Measurements from ENCODE around the gene TOLLIP.

Gene TOLLIP

GRCh38 chr11:1292018-1292643 is 17.3 kb downstream of the TOLLIP start:
- Histone ChIP-seq H3K4me3 (ENCODE audit: low read depth, low read length) (no peak overlapping the region), H3K27ac (ENCODE audit: extremely low read depth, low read depth, low read length) (no peak overlapping the region), H3K9me3 (ENCODE audit: control insufficient read depth, insufficient read depth, low read depth, low read length) (no peaks in the 10 kb centered on the region), H3K36me3 (ENCODE audit: control insufficient read depth in 2 of 2, insufficient read depth in 1 of 2, low read length in 2 of 2) (peaks cover 0 to 73% of the 10 kb centered on the region in 2 experiments; a peak in 1 of 3 replicates), H3K4me1 (ENCODE audit: control insufficient read depth, insufficient read depth, low read length) (no peaks in the 10 kb centered on the region)
- ChIA-PET POLR2A (no interaction called here), CTCF (no interaction called here)
- no peak for TF ChIP-seq ZXDB (tag by site-specific recombination; IDR thresholded peaks at IDR 0.05)
- TF ChIP-seq ZNF596 (tag by site-specific recombination; IDR thresholded peaks at IDR 0.05), result no peak
- no peak for TF ChIP-seq KLF16 (tag by site-specific recombination; IDR thresholded peaks at IDR 0.05)
- no peak for TF ChIP-seq GLIS1 (tag by site-specific recombination; IDR thresholded peaks at IDR 0.05)
- TF ChIP-seq ZNF768 (tag by site-specific recombination; IDR thresholded peaks at IDR 0.05), result no peak
- TF ChIP-seq ZNF48 (tag by site-specific recombination; IDR thresholded peaks at IDR 0.05), result no peak
- no peak for TF ChIP-seq ZBTB26 (tag by site-specific recombination; optimal IDR thresholded peaks at IDR 0.05)
- no peak for TF ChIP-seq ZNF777 (tag by site-specific recombination; IDR thresholded peaks at IDR 0.05; ENCODE audit: borderline replicate concordance)
- TF ChIP-seq ZBTB11 (tag by site-specific recombination; conservative IDR thresholded peaks at IDR 0.05; ENCODE audit: low read depth), result no peak
- no peak for TF ChIP-seq HOXA7 (CRISPR knock-in tag; IDR thresholded peaks at IDR 0.05; ENCODE audit: borderline replicate concordance)
- TF ChIP-seq ZNF560 (tag by site-specific recombination; IDR thresholded peaks at IDR 0.05; ENCODE audit: borderline replicate concordance), result no peak
- TF ChIP-seq ZBTB49 (tag by site-specific recombination; IDR thresholded peaks at IDR 0.05; ENCODE audit: low read depth), result no peak

GRCh38 chr11:1291295-1292017 is 18.0 kb downstream of the TOLLIP start:
- H3K36me3 ChIP-seq (ENCODE audit: control insufficient read depth in 2 of 2, insufficient read depth in 1 of 2, low read length in 2 of 2), result peaks cover 0 to 76% of the 10 kb centered on the region in 2 experiments; a peak in 1 of 3 replicates
- CTCF ChIA-PET, result no interaction called here

More at GRCh38 chr11:1291295-1292017, 18.0 kb downstream of the TOLLIP start:
- H3K4me3 ChIP-seq (ENCODE audit: low read depth, low read length), result no peak overlapping the region
- POLR2A ChIA-PET, result no interaction called here
- TF ChIP-seq ZNF341 (tag by site-specific recombination; IDR thresholded peaks at IDR 0.05; ENCODE audit: low read depth), result no peak
- TF ChIP-seq ZNF391 (tag by site-specific recombination; IDR thresholded peaks at IDR 0.05; ENCODE audit: borderline replicate concordance, low read depth), result no peak
- TF ChIP-seq ZNF398 (tag by site-specific recombination; IDR thresholded peaks at IDR 0.05), result no peak
- no peak for TF ChIP-seq PBX3 (CRISPR knock-in tag; IDR thresholded peaks at IDR 0.05)
- no peaks in the 10 kb centered on the region for H3K9me3 ChIP-seq (ENCODE audit: control insufficient read depth, insufficient read depth, low read depth, low read length)
- H3K4me1 ChIP-seq (ENCODE audit: control insufficient read depth, insufficient read depth, low read length), result no peaks in the 10 kb centered on the region
- H3K27ac ChIP-seq (ENCODE audit: extremely low read depth, low read depth, low read length), result no peak overlapping the region

Measured in HEK293 (cell line).